ENCODE data around the gene ING5. TPM values are rescaled to one million over a fixed set of nuclear protein-coding genes. Genes with fewer than 3 reads are reported as not detected.
A peak's percentile ranks its signal among the peaks of the same experiment; 100 is the strongest.
"Not testable (repeated sequence)": the region's sequence is repeated elsewhere in the genome, so short reads cannot be mapped to it uniquely, and the experiment has no call there.

ING5 gene
- total RNA-seq, 1 donor from 2014 or later: 56.4 TPM

DNA sequence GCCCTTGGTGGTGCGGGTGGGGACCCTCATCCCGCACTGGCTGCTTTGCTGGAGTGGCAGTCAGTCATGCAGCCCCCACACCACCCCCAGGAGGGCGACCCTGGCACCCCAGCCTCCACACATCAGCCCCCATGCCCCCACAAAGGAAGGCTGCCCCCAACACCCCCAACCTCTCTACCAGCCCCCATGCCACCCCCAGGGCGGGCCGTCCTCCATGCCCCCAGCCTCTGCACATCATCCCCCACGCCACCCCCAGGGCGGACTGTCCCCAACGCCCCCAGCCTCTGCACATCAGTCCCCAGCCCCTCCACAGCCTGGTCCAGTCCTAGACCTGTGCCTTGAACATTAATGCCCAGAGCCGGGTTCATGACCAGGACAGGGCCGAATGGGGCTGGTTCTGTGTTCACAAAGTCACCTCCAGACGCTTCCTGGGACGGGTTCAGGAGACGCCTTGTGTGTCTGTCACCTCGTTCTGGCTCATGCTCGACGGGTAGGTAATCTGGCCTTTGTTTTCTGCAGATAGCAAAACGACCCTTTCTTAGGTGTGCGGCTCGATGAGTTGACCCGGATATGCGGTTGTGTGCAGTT lies 50.9 kb downstream of the ING5 start:
- no peak for DNase-seq (ENCODE audit: low spot score)
- Mint-ChIP-seq H3K4me3 (ENCODE audit: low read depth) (no peak overlapping the region), H3K36me3 (ENCODE audit: low read depth) (peaks cover 27% of the 10 kb centered on the region), H3K4me1 (ENCODE audit: low read depth) (no peaks in the 10 kb centered on the region), H3K27ac (no peak overlapping the region), H3K9me3 (no peaks in the 10 kb centered on the region), H3K27me3 (ENCODE audit: low read depth) (no peaks in the 10 kb centered on the region)
- intact Hi-C loops (cut with micrococcal nuclease): no loop called here

DNA sequence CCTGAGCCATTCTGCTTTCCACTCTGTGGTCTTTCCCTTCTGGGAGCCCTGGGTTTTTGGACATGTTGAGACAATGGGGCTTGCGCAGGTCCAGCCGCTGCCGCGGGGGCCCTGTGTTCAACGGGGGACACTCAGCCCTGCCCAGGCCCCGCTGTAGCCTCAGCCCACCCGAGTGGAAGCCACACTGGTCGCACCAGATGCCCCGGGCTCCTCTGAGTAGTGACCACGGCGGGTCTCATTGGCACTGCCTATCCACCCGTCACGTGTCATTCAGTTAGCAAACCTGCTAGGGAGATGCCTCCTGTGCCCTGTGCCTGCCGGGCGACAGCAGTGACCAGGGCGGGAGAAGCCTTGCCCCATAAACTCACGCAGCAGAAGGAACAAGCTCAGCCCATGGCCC lies 51.7 kb downstream of the ING5 start:
- intact Hi-C loops (cut with micrococcal nuclease): no loop called here
- Mint-ChIP-seq H3K27ac (no peak overlapping the region), H3K4me3 (ENCODE audit: low read depth) (no peak overlapping the region), H3K9me3 (no peaks in the 10 kb centered on the region), H3K4me1 (ENCODE audit: low read depth) (no peaks in the 10 kb centered on the region), H3K36me3 (ENCODE audit: low read depth) (peaks cover 34% of the 10 kb centered on the region), H3K27me3 (ENCODE audit: low read depth) (no peaks in the 10 kb centered on the region)
- DNase-seq (ENCODE audit: low spot score): no peak

DNA sequence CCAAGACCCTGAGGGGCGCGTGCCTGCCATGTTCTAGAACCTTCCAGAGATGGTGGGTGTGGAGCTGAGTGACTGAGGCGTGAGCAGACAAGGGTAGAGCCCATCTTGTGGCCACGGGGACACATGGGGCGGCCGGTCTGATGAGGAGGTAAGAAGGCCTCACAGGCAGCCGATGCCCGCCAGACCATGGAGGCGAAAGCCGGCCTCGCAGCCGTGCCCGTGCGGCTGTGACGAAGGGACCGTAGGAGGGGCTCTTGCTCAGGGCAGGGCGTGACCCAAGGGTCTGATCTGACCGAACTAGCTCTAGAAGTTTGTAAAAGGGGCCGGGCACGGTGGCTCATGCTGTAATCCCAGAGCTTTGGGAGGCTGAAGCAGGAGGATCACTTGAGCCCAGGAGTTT lies 52.2 kb downstream of the ING5 start:
- no peaks in the 10 kb centered on the region for H3K9me3 Mint-ChIP-seq
- no peaks in the 10 kb centered on the region for H3K27me3 Mint-ChIP-seq (ENCODE audit: low read depth)
- no peaks in the 10 kb centered on the region for H3K4me1 Mint-ChIP-seq (ENCODE audit: low read depth)
- no peak for DNase-seq (ENCODE audit: low spot score)
- intact Hi-C loops (cut with micrococcal nuclease): no loop called here
- H3K36me3 Mint-ChIP-seq (ENCODE audit: low read depth): peaks cover 35% of the 10 kb centered on the region
- no peak overlapping the region for H3K4me3 Mint-ChIP-seq (ENCODE audit: low read depth)
- H3K27ac Mint-ChIP-seq: no peak overlapping the region

DNA sequence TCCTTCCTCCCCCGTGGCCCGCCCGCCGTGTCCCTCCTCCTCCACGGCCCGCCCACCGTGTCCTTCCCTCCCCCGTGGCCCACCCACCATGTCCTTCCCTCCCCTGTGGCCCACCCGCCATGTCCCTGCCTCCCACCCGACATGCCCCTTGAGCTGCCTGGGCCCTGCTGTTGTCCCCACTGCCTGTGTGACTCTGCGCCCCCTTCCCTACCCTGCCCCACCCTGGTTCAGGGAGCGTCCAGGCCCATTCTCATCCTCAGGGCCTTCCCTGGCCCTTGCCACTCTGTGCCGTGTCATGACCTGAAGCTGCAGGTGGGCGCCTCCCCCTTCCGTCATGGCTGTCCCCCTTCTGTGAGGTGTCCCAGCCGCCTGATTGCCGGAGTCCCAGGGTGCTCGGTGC lies 53.3 kb downstream of the ING5 start:
- H3K4me3 Mint-ChIP-seq (ENCODE audit: low read depth): no peak overlapping the region
- no peak overlapping the region for H3K27ac Mint-ChIP-seq
- DNase-seq (ENCODE audit: low spot score): no peak
- H3K9me3 Mint-ChIP-seq: no peaks in the 10 kb centered on the region
- H3K27me3 Mint-ChIP-seq (ENCODE audit: low read depth): no peaks in the 10 kb centered on the region
- H3K36me3 Mint-ChIP-seq (ENCODE audit: low read depth): peaks cover 36% of the 10 kb centered on the region
- intact Hi-C loops (cut with micrococcal nuclease): no loop called here
- no peaks in the 10 kb centered on the region for H3K4me1 Mint-ChIP-seq (ENCODE audit: low read depth)

DNA sequence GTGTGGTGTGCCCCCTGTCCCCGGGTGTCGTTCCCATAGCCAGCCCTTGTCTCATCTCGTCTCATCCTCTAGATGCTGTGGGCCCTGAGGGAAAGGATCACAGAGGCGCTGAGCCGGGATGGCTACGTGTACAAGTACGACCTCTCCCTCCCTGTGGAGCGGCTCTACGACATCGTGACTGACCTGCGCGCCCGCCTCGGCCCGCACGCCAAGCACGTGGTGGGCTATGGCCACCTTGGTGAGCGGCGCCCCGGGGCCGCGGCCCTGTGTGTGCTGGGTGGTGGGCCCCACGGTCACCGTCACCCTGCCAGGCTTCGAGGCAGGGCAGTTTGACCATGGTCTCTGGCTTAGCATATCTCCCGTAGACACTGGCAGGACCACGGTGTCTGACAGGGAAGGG lies 53.9 kb downstream of the ING5 start:
- Mint-ChIP-seq H3K4me3 (ENCODE audit: low read depth) (no peak overlapping the region), H3K27ac (no peak overlapping the region), H3K36me3 (ENCODE audit: low read depth) (peaks cover 38% of the 10 kb centered on the region), H3K27me3 (ENCODE audit: low read depth) (no peaks in the 10 kb centered on the region), H3K9me3 (no peaks in the 10 kb centered on the region), H3K4me1 (ENCODE audit: low read depth) (no peaks in the 10 kb centered on the region)
- intact Hi-C loops (cut with micrococcal nuclease): no loop called here
- DNase-seq (ENCODE audit: low spot score): no peak

DNA sequence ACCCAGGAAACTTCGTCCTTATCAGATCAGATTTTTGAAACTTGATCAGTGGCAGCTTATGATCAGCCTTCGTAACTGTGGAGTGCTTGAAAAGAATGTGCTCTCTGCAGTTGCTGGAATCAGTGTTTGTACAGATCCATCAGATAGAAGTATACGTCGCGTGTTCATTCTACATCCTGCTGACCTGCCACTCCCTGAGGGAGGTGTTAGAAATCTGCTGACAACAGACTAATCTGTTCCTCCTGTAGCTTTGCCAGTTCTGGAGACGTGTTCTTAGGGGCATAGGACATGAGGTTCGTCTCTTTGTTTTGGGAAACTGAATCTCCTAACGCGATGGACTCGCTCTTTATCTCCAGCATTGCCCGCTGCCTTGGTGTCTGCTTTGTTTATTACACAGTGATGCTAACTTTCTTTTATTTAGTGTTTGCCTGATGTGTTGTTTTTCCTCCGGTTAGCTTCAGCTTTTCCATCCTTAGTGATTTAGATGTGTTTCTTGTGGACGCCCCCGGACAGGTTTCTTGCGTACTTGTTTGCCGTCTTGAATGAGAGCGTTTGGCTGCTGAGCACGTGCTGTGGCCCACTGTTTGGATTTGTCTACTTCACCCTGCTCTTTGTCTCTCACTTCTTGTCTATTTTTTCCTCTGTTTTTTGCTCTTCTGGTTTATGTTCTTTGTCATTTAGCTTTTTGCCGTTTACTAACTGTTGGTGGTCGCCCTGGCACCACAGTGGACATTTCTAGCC lies 57.4 kb downstream of the ING5 start:
- H3K36me3 Mint-ChIP-seq (ENCODE audit: low read depth): peaks cover 37% of the 10 kb centered on the region
- H3K4me3 Mint-ChIP-seq (ENCODE audit: low read depth): no peak overlapping the region
- no peak overlapping the region for H3K27ac Mint-ChIP-seq
- H3K9me3 Mint-ChIP-seq: no peaks in the 10 kb centered on the region
- no peaks in the 10 kb centered on the region for H3K27me3 Mint-ChIP-seq (ENCODE audit: low read depth)
- intact Hi-C loops (cut with micrococcal nuclease): no loop called here
- DNase-seq (ENCODE audit: low spot score): no peak
- H3K4me1 Mint-ChIP-seq (ENCODE audit: low read depth): peaks cover 11% of the 10 kb centered on the region

DNA sequence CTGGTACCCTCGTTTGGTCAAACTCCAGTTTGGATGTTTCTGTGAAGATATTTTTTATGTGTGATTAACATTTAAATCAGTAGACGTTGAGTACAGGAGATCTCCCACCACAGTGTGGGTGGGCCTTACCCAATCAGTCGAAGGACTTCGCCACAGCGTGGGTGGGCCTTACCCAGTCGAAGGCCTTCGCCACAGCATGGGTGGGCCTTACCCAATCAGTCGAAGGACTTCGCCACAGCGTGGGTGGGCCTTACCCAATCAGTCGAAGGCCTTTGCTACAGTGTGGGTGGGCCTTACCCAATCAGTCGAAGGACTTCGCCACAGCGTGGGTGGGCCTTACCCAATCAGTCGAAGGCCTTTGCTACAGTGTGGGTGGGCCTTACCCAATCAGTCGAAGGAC lies 58.1 kb downstream of the ING5 start:
- H3K27me3 Mint-ChIP-seq (ENCODE audit: low read depth); intact Hi-C loops (cut with micrococcal nuclease); H3K4me3 Mint-ChIP-seq (ENCODE audit: low read depth); DNase-seq (ENCODE audit: low spot score); H3K27ac Mint-ChIP-seq; H3K9me3 Mint-ChIP-seq: not testable (repeated sequence)
- H3K36me3 Mint-ChIP-seq (ENCODE audit: low read depth): peaks cover 37% of the 10 kb centered on the region
- H3K4me1 Mint-ChIP-seq (ENCODE audit: low read depth): peaks cover 11% of the 10 kb centered on the region

DNA sequence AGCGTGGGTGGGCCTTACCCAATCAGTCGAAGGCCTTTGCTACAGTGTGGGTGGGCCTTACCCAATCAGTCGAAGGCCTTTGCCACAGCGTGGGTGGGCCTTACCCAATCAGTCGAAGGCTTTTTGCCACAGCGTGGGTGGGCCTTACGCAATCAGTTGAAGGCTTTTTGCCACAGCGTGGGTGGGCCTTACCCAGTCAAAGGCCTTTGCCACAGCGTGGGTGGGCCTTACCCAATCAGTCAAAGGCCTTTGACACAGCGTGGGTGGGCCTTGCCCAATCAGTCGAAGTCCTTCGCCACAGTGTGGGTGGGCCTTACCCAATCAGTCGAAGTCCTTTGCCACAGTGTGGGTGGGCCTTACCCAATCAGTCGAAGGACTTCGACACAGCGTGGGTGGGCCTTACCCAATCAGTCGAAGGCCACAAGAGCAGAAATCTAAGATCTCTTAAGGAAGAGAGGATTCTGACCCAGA lies 58.5 kb downstream of the ING5 start:
- H3K27ac Mint-ChIP-seq: no peak overlapping the region
- DNase-seq (ENCODE audit: low spot score): no peak
- H3K4me3 Mint-ChIP-seq (ENCODE audit: low read depth): no peak overlapping the region
- peaks cover 36% of the 10 kb centered on the region for H3K36me3 Mint-ChIP-seq (ENCODE audit: low read depth)
- no peaks in the 10 kb centered on the region for H3K27me3 Mint-ChIP-seq (ENCODE audit: low read depth)
- no peaks in the 10 kb centered on the region for H3K9me3 Mint-ChIP-seq
- intact Hi-C loops (cut with micrococcal nuclease): no loop called here
- H3K4me1 Mint-ChIP-seq (ENCODE audit: low read depth): peaks cover 11% of the 10 kb centered on the region

DNA sequence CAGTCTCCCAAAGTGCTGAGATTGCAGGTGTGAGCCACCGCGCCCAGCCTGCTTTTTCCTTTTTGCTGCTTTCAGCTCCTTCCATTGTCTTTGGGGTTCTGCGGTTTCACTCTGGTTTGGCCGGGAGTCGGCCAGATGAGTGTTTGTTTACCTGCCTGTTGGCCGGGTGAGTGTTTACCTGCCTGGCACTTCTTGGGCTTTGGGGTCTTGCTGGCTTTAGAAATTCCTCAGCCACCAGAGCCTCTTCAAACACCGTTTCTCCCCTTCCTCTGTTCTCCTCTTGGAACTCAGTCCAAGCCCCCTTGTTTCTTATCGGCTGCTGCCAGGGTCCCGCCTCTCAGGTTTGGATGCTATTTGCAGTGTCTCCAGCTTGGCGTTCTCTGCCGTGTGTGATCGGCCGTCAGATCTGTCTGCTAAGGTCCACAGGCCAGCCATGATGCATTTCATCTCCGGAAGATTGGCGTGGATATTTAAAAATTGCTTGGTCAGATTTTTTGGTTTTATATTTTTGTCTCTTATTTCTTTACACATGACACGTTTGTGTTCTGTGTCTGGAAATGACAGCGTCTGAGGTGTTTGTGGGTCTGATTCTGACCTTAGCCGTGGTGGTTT lies 60.6 kb downstream of the ING5 start:
- peaks cover 33% of the 10 kb centered on the region for H3K36me3 Mint-ChIP-seq (ENCODE audit: low read depth)
- no peaks in the 10 kb centered on the region for H3K9me3 Mint-ChIP-seq
- H3K27me3 Mint-ChIP-seq (ENCODE audit: low read depth): no peaks in the 10 kb centered on the region
- intact Hi-C loops (cut with micrococcal nuclease): no loop called here
- DNase-seq (ENCODE audit: low spot score): no peak
- H3K4me1 Mint-ChIP-seq (ENCODE audit: low read depth): peaks cover 11% of the 10 kb centered on the region
- H3K27ac Mint-ChIP-seq: peak overlapping the region; percentile 69
- H3K4me3 Mint-ChIP-seq (ENCODE audit: low read depth): peak overlapping the region; percentile 4

DNA sequence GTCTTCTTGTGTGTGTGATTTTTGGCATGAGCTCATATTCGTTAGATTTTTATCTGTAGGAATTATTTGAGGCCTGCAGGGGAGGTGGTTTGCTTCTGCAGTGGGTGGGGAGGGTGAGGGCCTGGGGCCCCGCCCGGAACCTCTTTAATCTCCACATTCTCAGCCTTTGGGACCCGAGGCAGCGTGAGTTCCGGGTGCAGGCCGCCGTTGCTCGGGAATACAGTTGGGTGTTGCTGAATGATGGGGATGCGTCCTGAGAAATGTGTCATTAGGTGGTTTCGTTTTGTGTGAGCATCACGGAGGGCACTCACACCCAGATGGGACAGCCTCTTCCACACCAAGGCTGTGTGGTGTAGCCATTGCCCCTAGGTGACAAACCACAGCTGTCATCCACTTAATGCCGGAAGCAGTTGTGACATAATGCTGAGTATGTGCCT lies 61.1 kb downstream of the ING5 start:
- intact Hi-C loops (cut with micrococcal nuclease): no loop called here
- peaks cover 11% of the 10 kb centered on the region for H3K4me1 Mint-ChIP-seq (ENCODE audit: low read depth)
- peak overlapping the region; percentile 69 for H3K27ac Mint-ChIP-seq

DNA sequence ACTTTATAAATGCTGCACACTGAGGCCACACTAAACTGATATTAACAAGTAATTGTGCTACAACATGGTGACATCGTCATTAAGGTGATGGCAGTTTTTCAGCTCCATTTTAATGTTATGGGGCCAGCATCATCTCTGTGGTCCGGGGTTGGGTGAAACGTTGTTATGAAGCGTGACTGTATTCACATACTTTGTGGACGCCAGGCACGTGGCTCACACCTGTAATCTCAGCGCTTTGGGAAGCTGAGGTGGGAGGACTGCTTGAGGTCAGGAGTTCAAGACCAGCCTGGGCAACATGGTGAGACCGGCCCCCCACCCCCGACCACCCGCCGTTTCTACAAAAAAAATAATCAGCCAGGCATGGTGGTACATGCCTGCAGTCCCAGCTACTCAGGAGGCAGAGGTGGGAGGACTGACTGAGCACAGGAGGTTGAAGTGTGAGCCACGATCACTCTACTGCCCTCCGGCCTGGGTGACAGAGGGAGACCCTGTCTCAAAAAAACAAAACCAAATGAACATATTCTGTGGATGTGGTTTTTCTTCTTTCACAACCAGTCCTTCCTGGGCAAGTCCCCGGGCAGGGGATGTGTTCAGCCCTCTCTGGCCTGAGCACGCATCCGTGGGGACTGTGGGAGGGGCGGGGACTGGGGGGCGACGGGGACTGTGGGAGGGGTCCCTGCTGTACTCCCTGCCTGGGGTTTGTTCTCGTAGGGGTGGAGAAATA lies 61.9 kb downstream of the ING5 start:
- Mint-ChIP-seq H3K4me1 (ENCODE audit: low read depth) (peaks cover 11% of the 10 kb centered on the region), H3K9me3 (no peaks in the 10 kb centered on the region), H3K27me3 (ENCODE audit: low read depth) (no peaks in the 10 kb centered on the region), H3K36me3 (ENCODE audit: low read depth) (peaks cover 25% of the 10 kb centered on the region), H3K4me3 (ENCODE audit: low read depth) (no peak overlapping the region), H3K27ac (no peak overlapping the region)
- intact Hi-C loops (cut with micrococcal nuclease): no loop called here
- DNase-seq (ENCODE audit: low spot score): no peak

More for the DNA sequence above, 61.1 kb downstream of the ING5 start:
- Mint-ChIP-seq H3K36me3 (ENCODE audit: low read depth) (peaks cover 31% of the 10 kb centered on the region), H3K9me3 (no peaks in the 10 kb centered on the region), H3K27me3 (ENCODE audit: low read depth) (no peaks in the 10 kb centered on the region), H3K4me3 (ENCODE audit: low read depth) (no peak overlapping the region)
- no peak for DNase-seq (ENCODE audit: low spot score)

DNA sequence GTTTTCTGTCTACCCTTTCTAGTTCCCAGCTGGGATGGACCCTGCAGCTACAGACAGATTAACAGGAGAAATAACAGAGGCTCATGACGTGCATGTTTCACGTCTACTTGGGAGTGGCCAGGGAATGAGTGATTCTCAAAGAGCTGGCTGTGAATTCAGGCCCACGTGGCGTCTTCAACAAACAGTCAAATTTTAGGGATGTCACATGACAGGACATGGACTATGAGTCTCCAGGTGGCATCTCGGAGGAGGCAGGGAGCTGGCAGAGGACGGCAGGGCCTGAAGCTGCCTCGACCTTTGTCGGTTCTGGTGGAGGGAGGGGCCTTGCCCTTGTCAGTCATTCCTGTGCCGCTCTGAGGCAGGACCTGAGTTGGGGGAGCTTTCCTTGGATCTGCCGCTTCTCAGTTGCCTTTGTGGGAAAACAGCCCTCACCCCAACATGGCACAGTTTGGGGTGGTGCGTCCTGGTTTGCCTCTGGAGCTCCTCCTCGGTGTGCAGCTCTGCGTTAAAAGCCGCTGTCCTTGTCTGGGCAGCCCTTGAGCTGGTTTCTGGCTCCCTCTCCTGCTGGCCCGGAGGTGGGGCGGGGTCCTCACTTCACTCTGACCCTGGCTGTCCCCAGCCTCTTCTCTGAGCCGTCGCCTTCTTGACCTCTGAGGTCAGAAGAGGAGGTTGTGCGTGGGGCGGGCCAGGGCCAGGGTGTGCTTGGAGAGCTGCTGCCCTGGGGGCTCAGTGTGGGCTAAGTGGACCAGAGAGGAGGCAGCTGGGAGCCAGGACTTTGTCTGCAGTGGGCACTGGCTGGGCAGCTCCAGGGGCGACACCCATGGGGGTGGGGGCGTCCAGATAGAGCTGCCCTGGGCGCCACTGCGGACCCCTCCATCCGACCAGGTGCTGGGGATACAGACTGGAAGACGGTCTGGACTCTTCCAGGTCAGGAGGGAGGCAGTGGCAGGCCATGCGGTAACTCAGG lies 62.7 kb downstream of the ING5 start:
- Mint-ChIP-seq H3K4me3 (ENCODE audit: low read depth) (no peak overlapping the region), H3K27me3 (ENCODE audit: low read depth) (no peaks in the 10 kb centered on the region), H3K36me3 (ENCODE audit: low read depth) (peaks cover 16% of the 10 kb centered on the region), H3K27ac (no peak overlapping the region), H3K4me1 (ENCODE audit: low read depth) (peaks cover 11% of the 10 kb centered on the region), H3K9me3 (no peaks in the 10 kb centered on the region)
- intact Hi-C loops (cut with micrococcal nuclease): no loop called here
- no peak for DNase-seq (ENCODE audit: low spot score)

All from activated T-helper 2 cell treated with anti-CD3 and anti-CD28 coated beads, Interferon-gamma antibody, Interleukin-2, Interleukin-4, amounts not matched to agents 10 μg/mL and 5 μg/mL and 100 μg/mL, durations not matched to agents 14 hours and 24 hours and 36 hours (primary cell).